Measurements from ENCODE around the gene WDFY4.

WDFY4 gene

DNA sequence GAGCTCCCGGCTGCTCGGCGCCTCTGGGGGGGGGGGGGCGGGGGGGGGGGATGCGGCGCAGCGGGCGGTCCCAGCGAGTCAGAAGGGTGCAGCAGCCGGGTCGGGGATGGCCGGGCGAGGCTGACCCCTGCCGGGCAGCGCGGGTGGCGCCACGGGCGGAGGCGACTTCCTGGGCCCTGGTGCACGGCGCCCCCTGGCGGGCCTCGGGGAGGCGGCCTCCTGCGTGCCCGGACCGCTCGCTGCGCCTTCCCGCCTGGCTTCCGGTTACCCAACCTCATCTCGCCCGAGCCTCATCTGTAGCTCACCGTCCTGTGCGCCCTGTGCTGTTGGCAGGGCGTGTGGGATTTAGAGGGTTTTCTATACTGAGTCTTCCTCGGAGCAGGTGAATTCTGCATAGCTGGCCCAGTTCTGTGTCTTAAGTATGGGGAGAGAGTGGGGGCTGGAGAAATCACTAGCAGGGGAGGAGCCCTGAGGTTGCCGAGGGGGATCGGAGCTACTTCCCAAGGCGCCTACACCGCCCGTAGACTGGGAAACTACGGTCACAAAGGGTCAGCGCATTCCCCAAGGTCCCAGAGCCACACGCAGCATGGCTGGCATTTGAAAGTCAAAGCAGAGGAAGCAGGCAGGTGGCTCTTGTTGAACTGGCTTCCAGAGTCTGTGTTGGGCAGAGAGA lies 28.3 kb upstream of the WDFY4 start:
- Histone ChIP-seq H3K23ac (ENCODE audit: low read length) (no peak overlapping the region), H2BK12ac (ENCODE audit: low read length) (no peak overlapping the region), H3K4me3 (ENCODE audit: low read depth, low read length) (no peak overlapping the region), H2AFZ (ENCODE audit: insufficient read depth, low read length, poor library complexity) (no peak overlapping the region), H4K8ac (ENCODE audit: low read depth, low read length) (no peak overlapping the region), H2BK120ac (ENCODE audit: insufficient read depth, low read length, poor library complexity) (no peak overlapping the region), H2BK5ac (ENCODE audit: low read depth, low read length, poor library complexity) (no peak overlapping the region), H3K36me3 (ENCODE audit: control insufficient read depth in 1 of 2, insufficient read depth in 2 of 2, low read length in 2 of 2) (no peaks in the 10 kb centered on the region), H2AK5ac (ENCODE audit: low read length) (no peak overlapping the region), H3K4ac (ENCODE audit: low read depth, low read length) (no peak overlapping the region), H3K79me2 (ENCODE audit: control insufficient read depth, insufficient read depth, low read length, poor library complexity) (no peaks in the 10 kb centered on the region), H3K27ac (ENCODE audit: low read depth, low read length) (no peak overlapping the region), H3K18ac (ENCODE audit: low read length) (no peak overlapping the region), H3K79me1 (ENCODE audit: low read length) (no peaks in the 10 kb centered on the region), H3K9me3 (ENCODE audit: insufficient read depth, low read depth, low read length) (peaks cover 2% of the 10 kb centered on the region), H4K12ac (ENCODE audit: low read depth, low read length) (no peak overlapping the region), H3K4me1 (ENCODE audit: control insufficient read depth in 1 of 2, insufficient read depth in 2 of 2, low read length in 2 of 2) (peaks cover 0 to 7% of the 10 kb centered on the region in 2 experiments), H3K14ac (ENCODE audit: low read length) (no peak overlapping the region), H3K4me2 (ENCODE audit: low read length) (peak overlapping the region; percentile 79), H3K27me3 (ENCODE audit: insufficient read depth, low read length) (peaks cover 3% of the 10 kb centered on the region), H3K9ac (ENCODE audit: low read length) (peak overlapping the region; percentile 11), H4K91ac (ENCODE audit: low read depth, low read length) (no peak overlapping the region)
- peak; percentile 87 to 90 for DNase-seq
- WGBS (ENCODE audit: extremely low coverage, insufficient coverage, insufficient read length) = no CpG with 5 or more reads among the region's 46 CpGs

DNA sequence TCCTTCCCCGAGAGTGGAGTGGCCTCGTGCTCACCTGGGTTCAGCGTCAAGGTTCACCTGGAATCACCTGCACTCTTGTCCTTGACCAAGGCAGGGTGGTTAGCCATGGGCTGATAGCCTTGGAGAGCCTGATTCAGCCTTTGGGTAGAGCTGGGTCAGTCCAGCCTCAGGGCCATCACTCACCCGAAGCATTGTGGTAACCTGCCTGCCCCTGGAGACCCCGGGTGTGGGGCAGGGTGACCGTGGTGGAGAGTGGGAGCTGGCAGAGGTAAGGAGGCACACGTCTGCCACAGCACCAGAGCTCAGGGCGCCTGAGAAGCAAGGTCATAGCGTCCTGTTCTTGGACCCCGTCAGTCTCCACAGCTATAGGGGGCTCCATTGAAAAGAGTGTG lies 27.8 kb upstream of the WDFY4 start:
- Histone ChIP-seq H3K27me3 (ENCODE audit: insufficient read depth, low read length) (peaks cover 3% of the 10 kb centered on the region), H2BK12ac (ENCODE audit: low read length) (no peak overlapping the region), H3K4me2 (ENCODE audit: low read length) (peak overlapping the region; percentile 79), H4K12ac (ENCODE audit: low read depth, low read length) (no peak overlapping the region), H2BK120ac (ENCODE audit: insufficient read depth, low read length, poor library complexity) (no peak overlapping the region), H3K9me3 (ENCODE audit: insufficient read depth, low read depth, low read length) (peaks cover 2% of the 10 kb centered on the region), H3K14ac (ENCODE audit: low read length) (no peak overlapping the region), H3K9ac (ENCODE audit: low read length) (peak overlapping the region; percentile 11), H3K4ac (ENCODE audit: low read depth, low read length) (no peak overlapping the region), H2BK5ac (ENCODE audit: low read depth, low read length, poor library complexity) (no peak overlapping the region), H3K79me1 (ENCODE audit: low read length) (no peaks in the 10 kb centered on the region), H3K27ac (ENCODE audit: low read depth, low read length) (no peak overlapping the region), H3K79me2 (ENCODE audit: control insufficient read depth, insufficient read depth, low read length, poor library complexity) (no peaks in the 10 kb centered on the region), H3K23ac (ENCODE audit: low read length) (no peak overlapping the region), H3K36me3 (ENCODE audit: control insufficient read depth in 1 of 2, insufficient read depth in 2 of 2, low read length in 2 of 2) (no peaks in the 10 kb centered on the region), H3K18ac (ENCODE audit: low read length) (no peak overlapping the region), H2AK5ac (ENCODE audit: low read length) (no peak overlapping the region), H3K4me1 (ENCODE audit: control insufficient read depth in 1 of 2, insufficient read depth in 2 of 2, low read length in 2 of 2) (peaks cover 0 to 7% of the 10 kb centered on the region in 2 experiments), H4K8ac (ENCODE audit: low read depth, low read length) (no peak overlapping the region), H3K4me3 (ENCODE audit: low read depth, low read length) (no peak overlapping the region), H4K91ac (ENCODE audit: low read depth, low read length) (no peak overlapping the region), H2AFZ (ENCODE audit: insufficient read depth, low read length, poor library complexity) (no peak overlapping the region)
- no CpG with 5 or more reads among the region's 10 CpGs for WGBS (ENCODE audit: extremely low coverage, insufficient coverage, insufficient read length)
- DNase-seq = no peak

DNA sequence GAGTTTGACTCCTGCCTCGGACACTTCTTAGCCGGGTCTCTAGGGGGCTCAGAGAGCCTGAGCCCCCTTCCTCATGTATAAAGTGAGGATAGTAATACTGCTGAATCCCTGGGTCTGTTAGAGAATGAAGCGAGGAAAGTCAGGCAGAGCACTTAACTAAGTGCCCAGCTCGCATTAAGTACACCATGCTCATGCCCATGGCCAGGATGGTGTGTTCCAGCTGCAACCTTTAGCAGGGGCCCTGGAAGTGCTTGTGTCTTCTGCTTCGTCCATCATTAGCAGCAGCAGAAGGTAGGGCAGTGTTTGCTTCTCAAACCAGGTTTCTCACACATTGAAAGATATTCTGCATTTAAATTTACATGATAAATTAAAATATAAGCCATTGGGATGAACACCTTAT lies 27.3 kb upstream of the WDFY4 start:
- Histone ChIP-seq H3K27me3 (ENCODE audit: insufficient read depth, low read length) (peaks cover 3% of the 10 kb centered on the region), H3K27ac (ENCODE audit: low read depth, low read length) (no peak overlapping the region), H2AFZ (ENCODE audit: insufficient read depth, low read length, poor library complexity) (no peak overlapping the region), H3K18ac (ENCODE audit: low read length) (no peak overlapping the region), H2BK5ac (ENCODE audit: low read depth, low read length, poor library complexity) (no peak overlapping the region), H3K4me1 (ENCODE audit: control insufficient read depth in 1 of 2, insufficient read depth in 2 of 2, low read length in 2 of 2) (peaks cover 0 to 7% of the 10 kb centered on the region in 2 experiments), H2BK12ac (ENCODE audit: low read length) (no peak overlapping the region), H4K12ac (ENCODE audit: low read depth, low read length) (no peak overlapping the region), H3K4me3 (ENCODE audit: low read depth, low read length) (no peak overlapping the region), H3K36me3 (ENCODE audit: control insufficient read depth in 1 of 2, insufficient read depth in 2 of 2, low read length in 2 of 2) (no peaks in the 10 kb centered on the region), H3K9me3 (ENCODE audit: insufficient read depth, low read depth, low read length) (peaks cover 2% of the 10 kb centered on the region), H2BK120ac (ENCODE audit: insufficient read depth, low read length, poor library complexity) (no peak overlapping the region), H3K79me2 (ENCODE audit: control insufficient read depth, insufficient read depth, low read length, poor library complexity) (no peaks in the 10 kb centered on the region), H4K91ac (ENCODE audit: low read depth, low read length) (no peak overlapping the region), H3K9ac (ENCODE audit: low read length) (no peak overlapping the region), H3K23ac (ENCODE audit: low read length) (no peak overlapping the region), H3K4ac (ENCODE audit: low read depth, low read length) (no peak overlapping the region), H3K4me2 (ENCODE audit: low read length) (no peak overlapping the region), H3K79me1 (ENCODE audit: low read length) (no peaks in the 10 kb centered on the region), H3K14ac (ENCODE audit: low read length) (no peak overlapping the region), H4K8ac (ENCODE audit: low read depth, low read length) (no peak overlapping the region), H2AK5ac (ENCODE audit: low read length) (no peak overlapping the region)
- WGBS (ENCODE audit: extremely low coverage, insufficient coverage, insufficient read length) = no CpG with 5 or more reads among the region's 5 CpGs
- DNase-seq = no peak

DNA sequence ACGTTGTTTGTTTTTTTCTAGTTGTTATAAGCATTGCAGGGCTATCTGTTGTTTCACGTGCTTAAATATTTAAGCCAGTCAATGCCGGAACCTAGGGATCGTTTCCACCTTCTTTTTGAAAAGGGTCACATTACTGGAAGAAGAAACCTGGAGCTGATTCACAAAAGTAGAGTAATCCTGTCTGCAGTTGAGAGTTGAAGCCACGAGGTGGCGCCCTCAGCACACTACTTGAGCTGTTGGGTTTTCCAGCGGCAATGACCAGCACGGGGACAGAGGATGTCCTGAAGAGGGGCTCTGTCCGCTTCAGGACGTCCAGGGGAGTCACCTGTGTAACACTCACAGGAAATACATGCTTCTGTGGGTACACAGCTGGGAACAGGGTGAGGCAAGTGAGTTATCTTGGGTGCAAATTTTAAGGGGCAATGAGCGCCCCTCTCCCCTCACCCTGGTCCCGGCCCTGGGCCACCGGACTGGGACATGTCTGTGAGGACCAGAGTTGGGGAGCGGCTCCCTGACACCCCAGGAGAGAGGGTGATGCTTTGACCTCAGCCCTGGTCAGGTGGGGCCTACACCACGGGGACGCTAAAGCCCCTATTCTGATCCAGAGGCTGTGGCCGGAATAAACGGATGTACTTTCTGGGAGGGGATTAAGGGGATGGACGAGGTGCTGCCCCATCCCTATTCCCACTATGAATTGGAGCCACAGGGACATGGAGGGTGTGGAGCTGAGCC lies 26.3 kb upstream of the WDFY4 start:
- H3K23ac ChIP-seq (ENCODE audit: low read length) = no peak overlapping the region
- H2BK12ac ChIP-seq (ENCODE audit: low read length) = no peak overlapping the region
- no peak overlapping the region for H3K14ac ChIP-seq (ENCODE audit: low read length)
- no peak overlapping the region for H2BK120ac ChIP-seq (ENCODE audit: insufficient read depth, low read length, poor library complexity)
- H2BK5ac ChIP-seq (ENCODE audit: low read depth, low read length, poor library complexity) = no peak overlapping the region
- H3K9me3 ChIP-seq (ENCODE audit: insufficient read depth, low read depth, low read length) = peaks cover 2% of the 10 kb centered on the region
- no peaks in the 10 kb centered on the region for H3K36me3 ChIP-seq (ENCODE audit: control insufficient read depth in 1 of 2, insufficient read depth in 2 of 2, low read length in 2 of 2)
- no peak overlapping the region for H3K18ac ChIP-seq (ENCODE audit: low read length)
- no peak overlapping the region for H3K4me3 ChIP-seq (ENCODE audit: low read depth, low read length)
- no peak overlapping the region for H2AFZ ChIP-seq (ENCODE audit: insufficient read depth, low read length, poor library complexity)
- H3K27me3 ChIP-seq (ENCODE audit: insufficient read depth, low read length) = peaks cover 3% of the 10 kb centered on the region
- H3K4me1 ChIP-seq (ENCODE audit: control insufficient read depth in 1 of 2, insufficient read depth in 2 of 2, low read length in 2 of 2) = peaks cover 0 to 7% of the 10 kb centered on the region in 2 experiments
- no peak overlapping the region for H4K8ac ChIP-seq (ENCODE audit: low read depth, low read length)
- H3K27ac ChIP-seq (ENCODE audit: low read depth, low read length) = no peak overlapping the region
- no peak overlapping the region for H4K12ac ChIP-seq (ENCODE audit: low read depth, low read length)
- no peak overlapping the region for H2AK5ac ChIP-seq (ENCODE audit: low read length)
- DNase-seq = peak; percentile 62 to 93
- no peak overlapping the region for H4K91ac ChIP-seq (ENCODE audit: low read depth, low read length)
- no CpG with 5 or more reads among the region's 19 CpGs for WGBS (ENCODE audit: extremely low coverage, insufficient coverage, insufficient read length)
- H3K79me1 ChIP-seq (ENCODE audit: low read length) = no peaks in the 10 kb centered on the region
- H3K4me2 ChIP-seq (ENCODE audit: low read length) = no peak overlapping the region
- no peak overlapping the region for H3K9ac ChIP-seq (ENCODE audit: low read length)
- no peak overlapping the region for H3K4ac ChIP-seq (ENCODE audit: low read depth, low read length)
- no peaks in the 10 kb centered on the region for H3K79me2 ChIP-seq (ENCODE audit: control insufficient read depth, insufficient read depth, low read length, poor library complexity)
